GM19099 (cell line): ENCODE results near the gene GRIK5.

Experiments used
- POLR2A ChIP-seq: IDR thresholded peaks from 3 replicates; pipeline ENCODE4 v1.6.1; 2011; ENCODE audit warnings: low read depth; ENCODE audit not compliant: insufficient read length; ENCODE audit errors: extremely low read depth

The GRIK5 gene

GRCh38 chr19:41998246-41999020, 71.6 kb downstream of the GRIK5 start:
- TF ChIP-seq POLR2A, result no peak

DNA sequence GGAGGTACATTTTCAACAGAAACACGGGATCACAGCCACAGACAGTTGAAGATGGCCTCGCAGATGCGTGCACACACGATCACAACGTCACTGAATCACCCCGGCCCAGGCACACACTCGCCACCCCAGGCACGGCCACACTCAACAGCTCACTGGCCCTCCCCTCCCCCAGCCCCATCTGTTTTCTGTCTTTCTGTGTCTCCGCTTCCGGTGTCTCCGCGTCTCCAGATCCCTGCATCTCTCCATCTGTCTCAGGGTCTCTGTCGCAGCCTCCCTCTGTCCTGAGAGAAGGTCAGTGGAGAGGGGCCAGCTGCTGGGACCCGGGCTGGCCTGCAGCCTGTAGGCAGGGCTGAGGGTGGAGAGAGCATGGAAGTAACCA, 72.2 kb downstream of the GRIK5 start:
- no peak for TF ChIP-seq POLR2A

GRCh38 chr19:41997121-41997850, 72.7 kb downstream of the GRIK5 start:
- TF ChIP-seq POLR2A, result no peak

DNA sequence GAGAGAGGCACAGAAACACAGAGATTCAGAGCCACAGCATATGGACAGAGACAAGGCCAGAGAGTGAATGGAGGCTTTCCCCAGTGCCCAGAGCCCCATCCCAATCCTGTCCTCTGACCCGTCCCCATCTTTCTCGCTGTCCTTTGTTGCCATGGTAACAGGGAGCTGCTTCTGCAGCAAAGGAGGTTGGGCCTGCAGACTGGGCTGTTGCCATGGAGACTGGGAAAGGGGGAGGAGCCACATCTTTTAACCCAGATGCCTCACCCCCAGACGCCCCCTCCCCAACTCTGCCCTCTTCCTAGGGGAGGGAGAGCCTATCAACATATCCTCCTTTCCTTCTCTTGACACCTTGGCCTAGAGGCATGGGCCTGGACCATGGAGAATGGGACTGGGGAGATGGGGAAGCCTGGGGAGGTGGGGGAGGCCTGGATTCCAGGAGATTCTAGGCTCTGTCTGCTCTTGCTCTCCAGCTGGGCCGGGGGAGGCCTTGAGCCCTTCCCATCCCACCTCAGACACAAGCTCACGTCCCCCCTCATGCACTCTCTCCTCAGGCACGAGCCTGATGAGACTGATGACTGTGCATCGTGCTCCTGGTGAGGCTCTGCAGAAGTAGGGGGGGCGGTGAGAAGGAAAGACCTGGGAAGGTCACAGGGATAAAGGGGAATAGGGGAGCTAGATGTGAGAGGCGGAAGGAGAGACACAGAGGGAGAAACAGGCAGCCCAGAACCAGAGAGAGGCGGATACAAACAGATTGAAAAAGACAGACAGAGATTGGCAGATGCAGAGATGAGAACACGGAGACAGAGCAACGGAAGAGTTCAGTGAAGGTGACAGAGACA, 73.8 kb downstream of the GRIK5 start:
- no peak for TF ChIP-seq POLR2A

GRCh38 chr19:41994994-41995958, 74.7 kb downstream of the GRIK5 start:
- TF ChIP-seq POLR2A, result no peak

GRCh38 chr19:41994521-41994971, 75.5 kb downstream of the GRIK5 start:
- TF ChIP-seq POLR2A, result no peak

DNA sequence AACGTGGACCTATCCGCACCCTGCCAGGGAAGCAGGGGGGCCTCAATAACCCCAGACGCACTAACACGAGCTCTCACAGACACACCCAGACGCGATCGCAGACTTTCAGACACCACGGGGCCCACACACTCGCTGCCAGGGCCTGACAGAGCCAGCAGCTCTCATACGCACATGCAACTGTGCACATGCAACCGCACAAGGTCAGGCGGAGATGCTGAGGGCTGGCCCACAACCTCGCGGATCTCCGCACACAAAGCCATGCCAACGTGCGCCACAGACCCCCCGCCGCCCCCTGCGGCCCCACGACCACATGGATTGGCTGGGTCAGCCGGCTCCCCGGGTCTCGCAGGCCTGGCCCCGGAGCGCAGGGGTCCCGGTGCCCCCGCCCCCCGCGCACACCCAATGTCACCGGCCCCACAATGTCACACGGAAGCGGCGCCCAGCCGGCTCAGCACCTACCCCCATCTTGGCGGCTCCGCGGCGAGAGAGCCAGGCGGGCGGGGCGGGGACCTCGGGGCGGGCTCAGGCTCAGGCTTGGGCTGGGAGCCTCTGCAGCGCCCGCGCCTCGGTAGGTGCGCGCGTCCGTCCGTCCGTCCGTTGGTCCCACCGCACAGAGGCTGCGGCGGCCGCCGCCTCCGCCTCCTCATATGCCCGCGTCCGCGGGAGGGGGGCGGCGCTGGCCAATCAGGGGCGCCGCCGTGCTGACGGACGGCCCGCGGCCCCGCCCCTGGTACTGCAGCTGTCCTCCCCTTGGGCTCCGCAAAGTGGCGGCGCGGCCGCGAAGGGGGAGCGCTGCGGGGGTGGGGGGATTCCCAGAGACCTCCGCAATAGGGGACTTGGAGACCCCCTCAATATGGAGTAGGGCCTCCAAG, 76.2 kb downstream of the GRIK5 start, which contains the start of gene ATP1A3:
Gene ATP1A3 (minus strand): TSS at position 619 of the 872 bp plus-strand sequence. CDS start 154 bp downstream, at position 465.
- no peak for TF ChIP-seq POLR2A

DNA sequence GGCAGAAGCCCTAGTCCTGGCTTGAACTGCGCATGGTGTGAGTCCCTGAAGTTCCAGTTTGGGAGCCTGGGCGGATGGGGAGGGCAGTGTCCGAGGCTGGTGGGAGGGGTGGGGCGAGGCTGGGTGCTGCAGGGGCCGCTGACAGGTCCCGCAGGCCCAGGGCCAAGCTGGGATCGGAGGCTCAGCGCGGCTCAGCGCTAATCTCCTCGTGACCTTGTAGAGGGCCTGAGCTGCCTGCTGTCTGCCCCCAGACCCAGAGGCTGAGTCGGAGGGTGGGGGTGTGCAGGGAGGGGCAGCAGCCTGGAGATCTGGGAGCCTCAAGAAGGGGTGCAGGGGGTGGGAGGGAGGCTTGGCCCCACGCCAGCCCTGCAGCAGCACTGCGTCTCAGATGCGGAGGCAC, 79.0 kb downstream of the GRIK5 start:
- TF ChIP-seq POLR2A, result no peak

DNA sequence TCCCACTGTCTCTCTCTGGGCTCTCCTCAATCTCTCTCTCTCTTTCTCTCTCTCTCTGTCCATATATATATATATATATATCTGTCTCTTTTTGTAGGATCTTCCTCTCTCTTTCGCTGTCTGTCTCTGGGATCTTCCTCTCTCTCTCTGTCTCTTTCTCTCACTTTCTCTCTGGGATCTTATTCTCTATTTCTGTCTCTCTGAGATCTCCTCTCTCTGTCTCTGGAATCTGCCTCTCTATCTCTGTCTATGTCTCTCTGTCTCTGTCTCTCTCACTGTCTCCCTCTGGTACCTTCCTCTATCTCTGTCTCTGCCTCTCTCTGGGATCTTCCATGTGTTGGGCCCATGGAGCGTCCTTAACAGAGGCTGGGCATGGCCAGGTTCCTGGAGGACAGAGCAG, 79.4 kb downstream of the GRIK5 start:
- TF ChIP-seq POLR2A, result no peak

- TF ChIP-seq POLR2A, result no peak
These were observed 80.0 kb downstream of the GRIK5 start for GRCh38 chr19:41990028-41990427.

GRCh38 chr19:41988947-41989346, 81.1 kb downstream of the GRIK5 start:
- no peak for TF ChIP-seq POLR2A

DNA sequence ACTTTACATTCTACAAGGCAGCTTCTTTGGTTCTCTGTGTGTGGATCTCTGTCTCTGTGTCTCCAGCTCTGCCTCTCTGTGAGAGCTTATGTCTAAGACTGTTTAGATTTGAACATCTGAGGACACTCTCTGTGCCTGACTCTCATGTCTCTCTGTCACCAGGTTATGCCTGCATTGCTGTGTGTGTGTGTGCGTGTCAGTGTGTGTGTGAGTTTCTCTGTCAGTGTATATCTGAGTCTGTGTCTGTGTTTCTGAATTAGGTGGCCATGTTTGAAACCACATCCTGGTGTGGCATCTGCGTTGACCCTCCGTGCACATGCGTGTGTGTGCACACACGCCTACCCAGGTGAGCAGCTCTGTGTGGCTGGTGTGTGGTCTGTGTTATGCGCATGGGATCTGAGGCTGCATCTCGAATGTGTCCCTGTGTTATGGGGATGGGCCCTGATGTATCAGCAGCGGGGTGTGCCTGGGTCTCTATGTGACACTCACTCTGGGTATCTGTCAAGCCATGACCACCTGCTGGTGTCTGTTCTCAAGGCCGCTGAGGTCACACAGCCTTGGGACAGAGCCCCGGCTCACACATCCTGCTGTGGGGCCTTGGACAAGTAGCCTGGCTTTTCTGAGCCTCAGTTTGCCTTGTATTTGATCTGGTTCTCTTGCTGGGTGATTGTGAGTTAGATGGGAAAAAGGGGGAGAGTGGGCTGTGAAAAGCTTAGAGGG, 82.7 kb downstream of the GRIK5 start:
- TF ChIP-seq POLR2A, result no peak

DNA sequence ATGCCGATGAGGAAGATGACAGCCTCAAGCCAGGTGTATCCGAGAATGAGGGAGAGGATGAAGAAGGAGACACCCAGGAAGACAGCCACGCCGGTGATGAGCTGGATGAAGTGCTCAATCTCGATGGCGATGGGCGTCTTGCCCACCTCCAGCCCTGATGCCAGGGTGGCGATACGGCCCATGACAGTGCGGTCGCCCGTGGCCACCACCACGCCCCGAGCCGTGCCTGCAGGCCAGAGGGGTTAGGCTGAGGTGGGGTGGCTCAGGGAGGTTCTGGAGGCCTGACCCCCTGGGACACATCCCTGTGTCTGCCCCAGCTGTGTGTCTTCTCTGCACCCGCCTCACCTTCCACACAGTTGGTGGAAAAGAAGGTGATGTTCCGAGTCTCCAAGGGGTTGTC, 85.0 kb downstream of the GRIK5 start:
- TF ChIP-seq POLR2A, result no peak
